Left hindlimb (tissue), 1 donor: ENCODE data around the gene CDKAL1.
"Not testable (repeated sequence)": the region's sequence is repeated elsewhere in the genome, so short reads cannot be mapped to it uniquely, and the experiment has no call there.

ENCODE experiments used
- DNase-seq: peaks from one replicate; pipeline ENCODE4 v3.0.0-alpha.2; 2018

Gene CDKAL1

DNA sequence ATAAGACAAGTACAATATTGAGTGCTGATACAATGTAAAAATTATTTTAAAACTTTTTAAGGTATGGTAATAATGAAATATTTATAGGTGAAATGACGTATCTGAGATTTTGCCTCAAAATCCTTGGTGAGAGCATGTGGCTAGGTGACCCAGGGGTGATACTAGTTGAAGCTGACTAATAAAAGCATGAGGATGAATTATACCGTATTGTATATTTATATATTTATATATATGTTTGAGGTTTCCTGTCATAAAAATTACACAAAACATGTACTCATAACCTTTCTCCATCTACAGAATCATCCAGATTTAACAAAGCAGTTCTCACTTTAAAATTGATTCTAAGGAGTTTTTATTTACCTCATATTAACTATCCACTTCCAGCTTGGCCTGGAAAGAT lies 358.1 kb downstream of the CDKAL1 start:
- no peak for DNase-seq

DNA sequence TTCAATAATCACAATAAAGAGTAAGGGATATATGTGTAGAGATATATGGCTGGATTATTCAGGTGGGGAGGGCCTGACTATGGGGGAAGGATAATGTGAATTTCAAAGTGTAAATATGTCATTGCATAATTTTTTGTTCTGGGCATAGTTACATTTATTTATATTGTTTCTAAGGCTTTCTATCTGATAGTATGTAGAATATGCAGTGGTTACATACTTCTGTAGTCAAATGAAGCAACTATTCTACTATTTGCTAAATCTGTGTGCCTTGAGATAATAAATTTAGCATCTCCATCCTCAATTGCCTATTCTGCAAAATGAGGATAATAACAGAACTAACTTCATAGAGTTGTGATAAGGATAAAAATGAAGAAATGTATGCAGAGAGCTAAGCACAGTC lies 359.2 kb downstream of the CDKAL1 start:
- no peak for DNase-seq

DNA sequence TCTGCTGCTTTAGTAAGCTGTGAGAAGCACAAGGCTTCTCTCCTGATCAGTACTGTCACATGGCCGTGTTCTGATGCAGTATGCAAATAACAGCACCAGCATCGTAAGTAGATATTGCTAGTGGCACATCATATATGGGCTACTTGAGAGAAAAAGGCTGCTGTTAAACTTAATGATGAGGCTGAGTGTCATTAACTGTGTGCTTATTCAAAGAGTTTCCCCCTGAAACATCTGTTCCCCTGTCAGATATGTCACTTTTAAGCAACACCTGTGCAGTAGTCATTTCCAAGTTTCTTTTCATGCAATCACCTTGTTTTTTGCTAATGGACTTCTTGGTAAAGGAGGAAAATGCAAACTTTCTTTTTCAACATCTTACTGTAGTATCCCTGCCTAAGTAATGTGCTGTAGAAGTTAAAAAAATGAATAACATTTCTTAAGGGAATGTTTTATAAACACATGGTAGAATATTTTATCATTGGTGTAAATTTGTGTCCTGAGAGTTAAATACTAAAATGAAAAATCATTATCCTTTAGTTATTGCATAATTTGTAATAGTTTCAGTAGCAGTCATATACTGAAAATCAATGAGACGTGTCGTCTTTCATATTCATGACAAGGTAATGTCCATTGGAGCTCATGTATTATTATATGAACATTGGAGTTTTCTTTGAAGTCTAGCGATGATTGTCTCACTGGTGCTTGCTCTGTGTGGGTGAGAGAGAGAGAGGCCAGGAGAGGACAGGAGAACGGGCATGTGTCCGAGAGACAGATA lies 366.3 kb downstream of the CDKAL1 start:
- DNase-seq: no peak

DNA sequence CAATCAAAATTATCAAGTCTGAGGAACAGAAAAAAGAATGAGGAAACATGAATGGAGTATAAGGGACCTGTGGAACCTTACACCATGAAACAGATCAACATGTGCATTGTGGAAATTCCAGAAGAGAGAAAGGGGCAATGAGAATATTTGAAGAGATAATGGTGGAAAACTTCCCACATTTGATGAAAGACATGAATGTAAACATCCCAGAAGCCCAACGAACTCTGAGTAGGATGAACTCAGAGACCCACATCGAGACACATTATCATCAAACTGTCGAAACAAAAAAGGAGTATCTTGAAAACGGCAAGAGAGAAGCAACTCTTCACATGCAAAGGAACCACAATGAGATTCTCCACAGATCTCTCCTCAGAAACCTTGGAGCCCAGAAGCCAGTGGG lies 371.1 kb downstream of the CDKAL1 start:
- DNase-seq: no peak

DNA sequence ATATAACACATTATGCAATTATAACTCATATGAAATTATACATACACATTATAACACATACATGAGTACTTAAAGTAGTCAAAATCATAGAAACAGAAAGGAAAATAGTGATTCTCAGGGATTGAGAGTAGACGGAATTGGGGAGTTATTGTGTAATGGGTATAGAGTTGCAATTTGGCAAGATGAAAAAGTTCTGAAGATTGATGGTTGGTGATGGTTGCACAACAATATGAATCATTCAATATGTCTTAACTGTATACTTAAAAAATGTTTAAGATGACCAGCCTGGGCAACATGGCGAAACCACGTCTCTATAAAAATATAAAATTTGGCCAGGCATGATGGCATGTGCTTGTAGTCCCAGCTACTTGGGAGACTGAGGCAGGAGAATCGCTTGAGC lies 372.7 kb downstream of the CDKAL1 start:
- DNase-seq: no peak

DNA sequence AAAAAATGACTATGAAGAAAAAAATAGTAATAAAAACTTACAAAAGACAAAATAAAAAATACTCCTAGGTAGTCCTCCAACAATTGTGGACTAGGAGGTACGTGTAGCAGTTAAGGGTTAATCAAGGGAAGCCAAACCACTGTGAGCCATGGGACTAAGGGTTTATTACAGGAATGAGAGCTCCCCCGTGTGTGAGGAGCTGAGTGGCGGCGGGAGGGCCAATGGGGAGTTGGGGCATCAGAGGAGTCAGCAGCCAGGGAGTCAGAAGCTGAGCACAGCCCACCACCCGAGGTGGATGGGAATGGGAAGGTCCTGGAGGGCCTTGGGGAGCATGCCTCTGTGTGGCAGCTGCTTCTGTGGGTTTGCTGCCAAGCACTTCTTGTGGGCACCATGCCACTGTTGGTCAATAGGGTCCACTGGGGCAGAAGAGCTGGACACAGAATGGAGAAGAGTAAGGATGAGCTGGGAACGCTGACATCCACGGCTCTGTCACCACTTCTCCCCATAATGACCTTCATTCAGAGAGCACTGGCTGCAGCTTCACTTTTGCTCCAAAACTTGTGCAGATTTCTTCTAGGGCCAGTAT lies 373.3 kb downstream of the CDKAL1 start:
- DNase-seq: no peak

DNA sequence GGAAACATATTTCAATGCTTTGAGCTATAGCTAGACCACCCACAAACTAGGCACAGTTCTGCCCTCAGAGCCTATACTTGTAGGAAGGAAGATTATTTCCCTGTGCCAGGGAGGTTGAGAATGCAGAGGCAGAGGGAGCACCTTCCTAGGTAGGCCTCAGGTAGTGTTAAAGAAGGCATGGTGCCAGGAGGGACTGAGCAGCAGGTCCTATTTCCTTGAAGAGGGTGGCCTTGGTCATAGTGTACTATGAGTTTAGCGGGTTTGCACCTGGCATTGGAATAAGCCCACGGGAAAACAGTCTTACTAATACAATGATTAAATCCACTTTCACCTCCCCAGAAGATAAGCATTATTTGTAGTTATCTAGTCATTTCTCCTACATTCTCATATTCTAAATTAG lies 375.4 kb downstream of the CDKAL1 start:
- DNase-seq: no peak

DNA sequence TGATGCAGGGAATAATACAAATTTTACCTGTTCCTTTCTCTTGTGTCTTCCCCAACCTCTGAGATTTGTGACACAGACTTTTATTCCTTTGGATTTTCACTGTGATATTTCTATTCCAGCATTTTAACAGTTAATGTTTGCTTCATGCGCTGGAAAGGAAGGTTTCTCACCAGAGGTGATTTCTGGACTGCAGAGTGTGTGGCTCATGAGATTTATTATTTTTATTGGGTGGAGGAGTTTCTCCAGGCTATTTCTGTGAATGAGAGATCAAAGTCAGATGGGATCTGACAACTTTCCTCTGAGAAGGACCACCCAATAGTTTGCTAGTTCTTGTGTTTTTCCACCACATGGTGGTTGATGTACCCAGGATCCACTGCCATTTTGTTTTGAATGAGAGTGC lies 377.5 kb downstream of the CDKAL1 start:
- DNase-seq: no peak

DNA sequence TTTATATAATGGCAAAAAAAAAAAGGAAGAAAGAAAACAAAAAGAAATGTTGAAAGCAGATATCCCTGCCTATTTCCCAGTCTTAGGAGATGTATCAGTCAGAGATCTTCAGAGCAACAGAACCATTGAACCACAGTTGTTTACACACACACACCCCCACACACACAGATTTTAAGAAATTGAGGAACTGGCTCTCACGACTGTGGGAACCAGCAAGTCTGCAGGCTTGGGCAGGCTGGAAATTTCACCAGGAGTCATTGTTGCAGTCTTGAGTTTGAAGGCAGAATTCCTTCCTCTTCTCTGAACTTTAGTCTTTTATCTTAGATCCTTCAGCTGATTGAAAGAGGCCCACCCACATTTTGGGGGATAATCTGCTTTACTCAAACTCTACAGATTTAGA lies 380.9 kb downstream of the CDKAL1 start:
- DNase-seq: no peak

DNA sequence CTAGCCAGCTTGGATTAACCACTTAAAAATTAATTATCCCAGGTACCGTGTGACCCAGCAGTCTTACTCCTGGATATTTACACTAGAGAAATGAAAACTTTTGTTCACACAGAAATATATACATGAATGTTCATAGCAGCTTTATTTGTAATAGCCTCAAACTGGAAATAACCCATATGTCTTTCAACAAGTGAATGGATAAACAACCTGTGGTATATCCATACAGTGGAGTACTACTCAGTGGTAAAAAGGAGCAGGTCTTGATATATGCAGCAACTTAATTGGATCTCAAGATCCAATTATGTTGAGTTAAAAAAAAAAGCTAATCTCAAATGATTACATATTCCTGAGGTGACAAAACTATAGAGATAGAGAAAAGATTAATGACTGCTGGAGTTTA lies 381.4 kb downstream of the CDKAL1 start:
- DNase-seq: no peak

DNA sequence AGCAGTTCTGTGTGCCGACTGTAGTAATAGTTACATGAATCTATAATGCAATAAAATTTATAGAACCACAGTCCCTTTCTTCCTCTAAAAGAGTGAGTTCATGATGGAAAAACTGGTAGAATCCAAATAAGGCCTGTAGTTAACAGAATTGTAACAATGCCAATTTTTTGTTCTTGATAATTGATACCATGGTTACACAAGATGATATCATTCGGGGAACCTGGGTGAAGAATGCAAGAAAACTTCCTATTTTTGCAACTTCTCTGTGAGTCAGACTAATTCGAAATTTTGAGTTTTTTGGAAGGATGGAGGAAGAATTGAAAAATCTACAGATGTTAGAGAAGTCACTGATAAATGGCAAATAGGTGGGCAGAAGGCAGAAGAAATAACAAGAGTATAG lies 381.8 kb downstream of the CDKAL1 start:
- DNase-seq: no peak

DNA sequence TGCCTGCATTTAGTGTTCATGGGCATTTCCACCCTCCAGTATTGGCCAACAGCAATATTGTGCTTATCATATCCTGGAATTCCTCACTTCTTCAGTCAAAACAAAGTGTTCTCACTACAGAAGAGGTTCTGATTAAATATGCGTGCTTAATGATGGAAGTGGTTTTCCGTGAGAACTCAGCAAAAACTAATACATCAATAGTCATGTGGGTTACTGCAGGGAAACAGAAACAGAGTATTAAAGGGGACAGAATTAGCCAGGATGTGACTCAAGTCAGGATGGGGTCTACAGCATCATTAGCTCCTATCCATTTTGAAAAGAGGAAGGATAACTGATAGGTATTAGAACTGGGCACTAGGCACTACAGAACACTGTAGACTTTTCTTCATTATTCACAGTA lies 384.6 kb downstream of the CDKAL1 start:
- DNase-seq: no peak

DNA sequence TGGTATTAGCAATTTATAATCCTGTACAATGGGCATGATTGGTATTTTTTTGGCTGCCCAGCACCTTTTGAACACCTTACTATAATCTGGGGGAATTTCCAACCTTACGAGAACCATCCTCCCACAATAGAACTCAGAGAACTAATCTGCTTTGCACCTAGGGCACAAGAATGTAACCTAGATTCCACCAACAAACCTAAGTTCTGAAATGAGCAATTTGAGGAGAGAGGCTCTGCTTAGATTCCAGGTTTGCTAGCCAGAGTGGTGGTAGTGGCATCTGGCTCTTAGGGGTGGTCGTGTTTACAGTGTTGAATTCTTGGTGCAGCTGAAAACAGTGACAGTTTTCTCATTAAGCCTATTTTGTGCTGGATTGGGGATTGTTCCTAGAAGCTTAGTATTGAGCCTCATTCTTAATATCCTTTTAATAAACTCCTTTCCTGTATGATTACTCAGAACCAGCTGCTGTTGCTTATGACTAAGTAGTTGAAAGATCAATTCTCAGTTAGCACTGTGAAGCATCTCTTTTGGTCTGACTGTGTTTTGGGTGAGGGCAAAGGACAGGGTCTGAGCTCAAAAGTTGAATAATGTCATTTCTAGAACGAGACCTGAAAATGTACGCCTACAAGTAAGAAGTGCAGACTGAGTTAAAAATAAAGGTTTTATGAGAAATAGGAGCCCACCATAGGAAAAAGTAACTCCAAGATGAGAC lies 385.6 kb downstream of the CDKAL1 start:
- no peak for DNase-seq

DNA sequence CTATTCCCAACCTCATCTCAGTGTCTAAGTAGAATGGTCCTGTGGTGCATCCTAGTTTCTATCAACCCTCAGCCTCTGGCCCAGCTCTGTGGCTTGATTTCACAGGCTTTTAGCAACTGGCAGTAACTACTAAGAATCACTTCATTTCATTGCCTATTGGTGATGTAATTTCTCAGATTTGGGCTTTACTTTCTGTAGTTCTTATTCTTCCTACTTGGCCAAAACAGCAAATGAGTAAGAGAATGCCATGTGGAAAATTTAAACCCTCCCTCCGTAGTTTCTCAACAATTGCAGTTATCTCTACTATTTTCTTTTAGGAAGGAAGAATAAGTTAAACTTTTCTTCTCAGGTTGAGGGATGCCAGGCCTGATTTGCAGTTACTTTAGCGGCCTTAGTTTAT lies 387.3 kb downstream of the CDKAL1 start:
- no peak for DNase-seq

DNA sequence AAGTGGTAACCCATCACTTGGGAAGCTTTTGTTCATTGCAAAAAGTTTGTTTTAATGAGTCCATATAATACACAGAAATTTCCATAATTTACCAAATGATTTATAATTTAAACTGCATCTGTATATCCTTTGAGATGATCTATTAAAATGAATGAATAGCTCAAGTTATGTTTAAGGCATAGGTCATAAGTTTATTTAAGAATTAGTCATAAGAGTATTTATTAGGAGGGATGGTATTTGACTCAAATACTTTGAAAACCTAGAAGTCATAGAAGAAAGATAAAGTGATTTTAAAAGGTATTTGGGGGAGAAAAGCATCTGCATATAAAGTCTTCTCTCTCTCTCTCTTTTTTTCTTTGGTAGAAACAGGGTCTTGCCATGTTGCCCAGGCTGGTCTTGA lies 388.5 kb downstream of the CDKAL1 start:
- no peak for DNase-seq

DNA sequence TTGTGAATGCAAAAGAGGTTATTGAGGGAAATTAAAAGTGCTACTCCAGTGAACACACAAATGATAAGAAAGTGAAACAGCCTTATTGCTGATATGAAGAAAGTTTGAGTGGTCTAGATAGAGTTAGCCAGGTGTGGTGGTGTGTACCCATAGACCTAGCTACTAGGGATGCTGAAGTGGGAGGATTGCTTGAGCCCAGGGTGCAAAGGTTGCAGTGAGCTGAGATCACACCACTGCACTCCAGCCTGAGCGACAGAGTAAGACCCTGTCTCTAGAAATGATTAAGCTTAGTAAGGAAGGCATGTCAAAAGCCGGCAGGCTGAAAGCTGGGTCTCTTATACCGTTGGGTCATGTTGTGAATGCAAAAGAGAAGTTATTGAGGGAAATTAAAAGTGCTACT lies 389.8 kb downstream of the CDKAL1 start:
- not testable (repeated sequence) for DNase-seq

DNA sequence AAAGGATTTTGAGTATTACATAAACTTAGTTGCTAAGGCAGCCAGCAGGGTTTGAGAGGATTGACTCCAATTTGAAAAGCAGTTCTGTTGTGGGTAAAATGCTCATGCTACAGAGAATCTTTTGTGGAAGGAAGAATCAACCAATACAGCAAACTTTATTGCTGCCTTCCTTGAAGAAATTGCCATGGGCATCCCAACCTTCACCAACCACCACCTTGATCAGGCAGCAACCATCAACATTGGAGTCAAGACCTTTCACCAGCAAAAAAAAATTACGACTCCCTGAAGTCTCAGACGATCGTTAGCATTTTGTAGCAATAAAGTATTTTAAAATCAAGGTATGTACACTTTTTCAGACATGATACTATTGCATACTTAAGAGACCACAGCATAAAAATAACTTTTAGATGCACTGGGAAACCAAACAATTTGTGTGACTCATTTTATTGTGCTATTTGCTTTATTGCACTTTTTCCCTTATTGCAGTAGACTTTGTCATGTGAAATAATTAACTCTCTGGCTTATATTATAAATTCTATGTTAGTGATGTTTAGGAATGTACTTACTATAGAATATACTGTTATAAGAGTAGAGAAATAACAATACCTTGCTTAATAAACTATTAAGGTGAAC lies 390.8 kb downstream of the CDKAL1 start:
- DNase-seq: no peak

DNA sequence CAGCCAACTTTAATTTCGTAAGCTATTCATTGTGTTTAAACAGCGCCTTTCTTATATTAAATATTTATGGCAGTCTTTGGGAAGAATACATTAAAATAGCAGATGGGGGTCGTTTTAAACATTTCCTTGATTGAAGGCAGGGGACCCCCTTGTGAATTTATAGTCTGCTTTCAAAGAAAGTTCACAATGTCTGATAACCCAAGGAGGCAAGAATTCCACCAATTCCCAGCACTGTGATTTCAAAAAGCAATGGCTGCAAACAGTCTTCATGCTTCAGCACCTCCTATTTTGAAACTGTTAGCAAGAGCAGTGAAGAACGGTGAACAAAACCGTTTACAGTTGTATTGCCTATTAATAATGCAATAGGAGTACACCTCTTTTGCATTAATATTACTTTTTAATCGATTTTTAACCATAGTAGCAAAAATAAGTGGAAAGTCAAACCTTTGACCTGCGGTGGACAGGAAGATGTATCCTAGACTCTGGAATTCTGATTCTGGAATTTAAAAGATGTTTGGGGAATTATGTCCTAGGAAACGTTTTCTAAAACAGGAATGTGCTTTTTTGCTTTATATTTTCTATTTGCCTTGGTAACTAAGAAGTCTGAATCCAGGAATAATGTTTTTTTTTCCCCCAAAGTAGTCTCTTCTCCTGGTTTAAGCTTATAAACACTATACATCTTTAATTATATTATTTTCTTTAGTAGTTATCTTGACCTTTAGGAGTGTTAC lies 393.0 kb downstream of the CDKAL1 start:
- no peak for DNase-seq

DNA sequence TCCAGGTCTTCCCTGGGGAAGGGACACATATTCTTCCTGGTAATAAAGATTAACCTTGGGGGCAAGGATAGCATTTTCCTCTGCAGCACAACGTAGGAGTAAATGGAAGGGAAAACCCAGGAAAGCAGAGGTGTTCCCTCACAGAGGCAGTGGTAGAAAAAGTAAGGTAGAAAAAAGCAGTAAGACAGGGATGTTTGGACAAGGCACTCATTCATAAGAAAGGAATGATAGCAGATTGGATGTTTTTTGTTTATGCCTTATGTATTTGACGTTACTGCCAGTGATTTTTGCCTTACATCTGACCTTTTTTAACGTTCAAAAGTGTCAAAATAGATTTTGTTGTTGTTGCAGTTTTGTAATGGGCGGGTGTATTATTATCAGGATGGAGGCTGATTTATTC lies 395.0 kb downstream of the CDKAL1 start:
- DNase-seq: no peak

DNA sequence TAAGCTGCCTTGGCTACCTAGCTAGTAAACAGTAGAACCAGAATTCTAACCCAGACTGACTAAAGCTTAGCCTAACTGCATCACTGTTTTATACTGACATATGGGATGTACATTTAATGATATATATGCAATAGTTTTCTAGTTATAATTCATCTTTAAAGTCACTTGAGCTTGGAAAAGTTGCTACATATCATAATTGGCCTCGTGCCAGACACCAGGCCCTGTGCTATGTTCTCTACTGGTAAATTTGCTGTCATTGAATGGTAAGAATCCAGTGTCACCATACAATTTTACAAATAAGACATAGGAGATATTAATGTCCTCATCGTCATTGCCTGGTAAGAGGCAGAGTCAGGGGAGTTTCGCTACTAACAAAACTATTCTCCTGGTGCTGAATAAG lies 396.8 kb downstream of the CDKAL1 start:
- no peak for DNase-seq

DNA sequence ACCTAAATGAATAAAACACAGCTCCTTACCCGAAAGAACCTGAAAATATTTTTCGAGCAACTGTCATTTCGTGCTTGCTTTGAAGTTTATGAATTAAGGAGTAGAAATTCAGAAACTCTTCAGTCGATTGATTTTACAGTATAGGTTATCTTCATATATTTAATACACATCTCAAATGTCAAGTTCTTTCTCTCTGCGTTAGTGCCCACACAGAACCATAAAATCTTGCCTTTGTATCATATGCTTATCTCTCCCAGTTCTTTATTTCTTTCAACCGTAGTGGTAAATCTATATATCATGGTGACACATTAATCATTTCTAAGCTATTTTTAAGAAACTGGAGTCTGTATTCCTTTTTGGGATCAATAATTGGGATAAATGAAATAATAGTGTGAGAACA lies 397.5 kb downstream of the CDKAL1 start:
- DNase-seq: no peak

DNA sequence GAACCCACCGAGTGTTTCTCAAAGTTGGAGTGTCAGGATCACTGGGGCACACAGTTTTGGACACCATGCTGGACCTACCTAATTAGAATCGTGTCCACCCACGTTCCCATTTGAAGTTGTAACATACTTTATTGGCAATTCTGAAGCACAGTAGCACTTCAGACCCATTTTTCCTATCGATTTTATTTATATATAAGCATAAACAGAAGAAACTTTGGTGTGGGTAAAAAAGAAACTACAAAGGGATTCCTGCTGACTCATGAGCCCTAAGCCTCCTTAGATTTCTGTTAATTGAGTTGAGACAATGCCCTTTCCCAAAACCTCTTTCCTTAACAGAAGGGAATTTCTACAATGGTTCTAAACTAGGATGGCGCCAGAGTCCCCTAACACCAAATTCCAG lies 398.0 kb downstream of the CDKAL1 start:
- DNase-seq: no peak
